HUDEP-2 (cell line): ENCODE results near the gene ATAD3A.
A peak's percentile ranks its signal among the peaks of the same experiment; 100 is the strongest.

Experiments used
- DNase-seq, 76 experiments: peaks; one replicate each; lab custom pipeline; 2025; ENCODE audit not compliant: unreplicated experiment in 76 of 76; lab: John Stamatoyannopoulos, UW

Gene ATAD3A

DNA sequence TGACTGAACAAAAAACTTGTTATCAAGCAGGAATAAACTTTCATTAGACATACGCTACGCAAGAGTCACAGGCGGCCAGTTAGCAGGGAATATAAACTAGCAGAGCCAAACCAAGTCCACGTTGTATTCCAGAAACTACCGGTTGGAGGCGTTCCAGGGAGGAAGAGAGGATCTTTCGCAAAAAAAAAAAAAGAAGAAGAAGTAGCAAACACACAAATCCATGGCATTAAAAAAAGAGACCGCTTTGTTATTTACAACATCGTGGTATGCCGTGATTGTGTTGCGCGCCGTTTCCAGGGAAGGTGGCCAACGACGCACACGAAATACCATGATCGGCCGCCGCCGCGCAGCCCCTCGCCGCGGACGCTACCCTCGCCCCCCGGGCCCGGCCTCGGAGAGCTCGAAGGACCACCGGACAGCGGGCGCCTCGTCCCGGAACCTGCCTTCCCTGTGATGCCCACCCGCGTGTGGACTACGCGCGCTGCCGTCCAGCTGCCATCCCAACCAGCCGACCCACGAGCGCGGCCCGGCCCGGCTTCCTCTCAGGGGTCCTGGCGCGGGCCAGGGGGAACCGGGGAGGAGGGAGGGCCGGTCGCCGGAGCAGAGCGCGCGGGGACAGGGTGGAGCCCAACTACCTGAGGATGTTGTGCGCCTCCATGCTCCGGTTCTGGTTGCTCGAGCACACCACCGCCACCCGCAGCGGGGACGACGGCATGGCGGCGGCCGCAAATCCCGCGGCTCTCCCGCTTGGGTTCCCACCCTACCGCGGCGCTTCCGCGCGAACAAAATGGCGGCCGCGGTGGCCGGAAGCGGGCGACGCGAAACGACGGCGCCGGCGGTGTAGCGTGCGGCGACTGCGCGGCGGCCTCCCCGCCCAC lies 62.1 kb downstream of the ATAD3A start:
- DNase-seq = peak in 46 of 76 experiments; percentile 10 to 75 (median 54)

DNA sequence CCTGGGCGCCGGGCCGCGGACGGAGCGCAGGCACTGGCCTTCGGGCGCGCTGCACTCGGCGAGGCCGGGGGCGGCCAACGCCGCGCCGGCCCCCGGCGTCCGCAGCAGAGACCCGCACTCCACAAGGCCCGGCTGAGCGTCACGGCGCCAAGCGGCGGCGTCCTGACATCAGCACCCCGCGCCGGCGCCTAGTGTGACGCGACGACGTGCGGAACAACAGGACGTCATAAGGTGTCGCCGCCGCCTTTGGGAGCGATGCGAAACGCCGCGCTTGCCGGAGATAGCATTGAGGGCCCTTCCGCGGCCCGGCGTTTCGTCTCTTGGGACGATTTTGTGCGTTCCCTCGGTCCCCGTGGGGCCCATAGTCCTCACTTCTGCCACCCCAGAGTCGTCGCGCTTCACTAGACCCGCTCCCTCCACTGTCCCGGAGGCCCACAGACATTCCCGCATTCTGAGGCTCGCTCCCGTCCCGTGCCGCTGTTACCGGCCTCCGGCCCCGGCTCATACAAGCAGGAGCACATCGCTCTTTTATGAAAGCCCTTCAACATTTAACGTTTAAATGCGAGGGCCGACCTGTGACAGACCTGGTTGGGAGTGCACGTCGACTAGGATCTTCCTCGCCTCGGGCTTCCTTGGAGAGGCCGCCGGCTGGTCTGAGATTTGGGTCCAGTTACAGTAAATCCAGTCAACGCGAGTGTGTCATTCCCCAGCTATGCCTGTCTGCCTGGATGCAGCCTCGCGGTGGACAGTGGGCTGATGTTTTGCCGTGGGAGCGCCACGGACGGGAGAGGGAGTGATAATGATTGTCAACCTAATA lies 63.0 kb downstream of the ATAD3A start, which contains the start of gene SSU72:
SSU72 (minus strand) TSS at position 143 of the 817 bp plus-strand sequence. CDS start 306 bp downstream, outside the sequence.
- peak in 74 of 76 experiments; percentile 33 to 91 (median 81) for DNase-seq

GRCh38 chr1:1577367-1578011 lies 65.5 kb downstream of the ATAD3A start:
- peak in 1 of 76 experiments; percentile 4 for DNase-seq

GRCh38 chr1:1578371-1578940 lies 66.5 kb downstream of the ATAD3A start:
- DNase-seq = no peak

DNA sequence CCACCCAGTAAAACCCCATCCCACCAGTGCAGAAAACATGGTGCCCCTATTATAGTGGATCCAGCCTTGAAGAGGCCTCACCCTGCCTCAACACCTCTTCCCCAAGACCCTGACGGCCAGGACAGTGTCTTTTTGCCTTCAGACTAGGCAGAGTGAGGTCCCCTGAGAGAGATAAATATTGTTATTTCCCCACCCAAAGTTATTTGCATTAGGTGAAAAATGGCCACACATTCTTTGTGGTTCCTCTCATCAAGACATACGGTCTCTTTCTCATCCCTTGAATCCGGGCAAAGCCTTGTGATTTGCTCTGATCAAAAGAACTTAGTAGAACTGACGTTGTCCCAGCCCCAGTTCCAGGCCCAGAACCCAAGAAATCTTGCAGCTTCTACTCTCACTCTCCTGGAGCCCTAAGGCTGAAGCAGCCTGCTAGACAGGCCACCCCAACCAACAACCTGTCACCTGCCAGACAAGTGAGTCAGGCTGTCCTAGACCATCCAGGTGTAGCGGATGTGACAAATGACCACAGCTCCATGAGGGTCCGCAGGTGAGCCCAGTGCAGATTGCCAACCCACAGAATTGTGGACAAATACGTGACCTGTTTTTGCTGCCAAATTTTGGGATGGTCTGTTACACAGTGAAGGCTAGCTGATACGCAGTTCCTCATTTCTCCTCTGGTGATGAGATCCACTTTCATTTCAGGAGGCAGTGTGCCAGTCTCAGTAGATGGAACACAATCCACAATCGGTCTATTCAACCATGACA lies 70.8 kb downstream of the ATAD3A start:
- DNase-seq = no peak

GRCh38 chr1:1583347-1584010 lies 71.5 kb downstream of the ATAD3A start:
- DNase-seq = no peak
